Measurements from ENCODE around the gene TRIP13.

DNA sequence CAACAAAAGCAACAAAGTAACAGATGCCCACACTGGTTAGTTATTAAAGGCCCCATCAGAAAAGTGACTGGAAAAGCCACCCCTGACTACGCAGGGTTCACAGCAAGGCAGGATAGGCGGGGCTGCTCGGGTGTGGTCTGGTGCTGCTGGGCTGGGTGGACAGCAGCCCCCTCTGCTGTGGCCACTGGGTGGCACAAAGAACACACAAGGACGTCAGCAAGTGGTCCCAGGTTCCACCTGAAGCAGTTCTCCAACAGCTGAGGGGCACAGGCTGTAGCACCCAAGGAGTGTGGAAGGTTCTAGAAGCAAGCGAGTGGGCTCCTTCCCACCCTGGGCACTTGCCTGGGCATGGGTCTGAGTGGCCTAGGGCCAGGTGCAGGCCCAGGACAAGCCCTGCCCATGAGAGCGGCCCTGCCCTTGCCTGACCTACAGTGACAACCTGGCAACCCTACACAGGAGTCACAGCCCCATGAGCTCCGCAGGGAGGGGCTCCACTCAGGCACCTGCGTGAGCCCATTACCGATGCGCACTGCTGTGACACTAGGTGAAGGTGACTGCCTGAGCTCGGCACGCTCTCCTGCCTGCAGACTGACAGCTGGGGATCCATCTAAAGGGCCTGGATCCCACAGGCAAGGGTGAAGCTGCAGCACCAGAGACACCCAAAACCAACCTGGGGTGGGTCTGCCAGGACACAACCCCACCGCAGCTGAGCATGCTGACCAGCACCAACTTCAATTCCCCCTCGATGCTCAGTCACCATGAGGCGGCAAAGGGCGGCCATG is 8.1 kb upstream of the TRIP13 start:
- TF ChIP-seq CTCF (IDR thresholded peaks at IDR 0.05) = no peak
- TF ChIP-seq POLR2A (IDR thresholded peaks at IDR 0.05) = no peak

Measured in Peyer's patch (tissue), 4 donors.